Thoracic aorta (tissue), 2 donors: ENCODE measurements around the gene CHST14. TPM values are rescaled to one million over a fixed set of nuclear protein-coding genes. Genes with fewer than 3 reads are reported as not detected.

Experiments used
- ATAC-seq: fragments of 150-250 bp; one replicate; pipeline ENCODE4 v1.8.0; 2017; ENCODE audit warnings: low read depth; ENCODE audit not compliant: insufficient number of reproducible peaks, low FRiP score
- DNase-seq: peaks from one replicate; pipeline ENCODE4 v3.0.0-alpha.2; 2020; ENCODE audit warnings: low spot score
- H3K27ac ChIP-seq, 2 donors: fragments of 200-600 bp; sonication (generic); 1 replicate in 1 of 2; 2 replicates in 1 of 2; pipeline ENCODE4 v1.5.1; 2016; ENCODE audit warnings: mild to moderate bottlenecking in 2 of 2, moderate library complexity in 2 of 2
- H3K27me3 ChIP-seq: fragments of 200-600 bp; sonication (generic); replicated peaks from 2 replicates; pipeline ENCODE4 v1.6.0; 2016; ENCODE audit warnings: mild to moderate bottlenecking; ENCODE audit not compliant: insufficient read depth
- H3K36me3 ChIP-seq: fragments of 200-600 bp; sonication (generic); one replicate; pipeline ENCODE4 v1.5.1; 2016
- H3K4me1 ChIP-seq, 2 donors: fragments of 200-600 bp; sonication (generic); 1 replicate in 1 of 2; 2 replicates in 1 of 2; pipeline versions ENCODE4 v1.5.1 to v1.6.0; 2016; ENCODE audit warnings: low read depth in 2 of 2, mild to moderate bottlenecking in 1 of 2; ENCODE audit not compliant: control insufficient read depth in 1 of 2
- H3K4me3 ChIP-seq: fragments of 200-600 bp; sonication (generic); 2 replicates; pipeline ENCODE4 v1.5.1; 2016; ENCODE audit warnings: mild to moderate bottlenecking
- H3K9me3 ChIP-seq: fragments of 200-600 bp; sonication (generic); 2 replicates; pipeline ENCODE4 v1.5.1; 2016
- total RNA-seq, 2 donors: library from RNA; depleted of rRNA; stranded (reverse); fragments of >200 nt; gene quantifications; one replicate each; pipeline versions ENCODE4 v1.1.0 to v1.2.3, GENCODE V29; 2016
- TF ChIP-seq, protein P1 (sequence below): fragments of 200-600 bp; sonication (generic); IDR thresholded peaks from one replicate; pipeline ENCODE4 v1.5.1; 2019; ENCODE audit warnings: antibody characterized with exemption

Gene CHST14
- total RNA-seq, 2 donors from 2014 or later = 16.4 to 21.0 TPM

DNA sequence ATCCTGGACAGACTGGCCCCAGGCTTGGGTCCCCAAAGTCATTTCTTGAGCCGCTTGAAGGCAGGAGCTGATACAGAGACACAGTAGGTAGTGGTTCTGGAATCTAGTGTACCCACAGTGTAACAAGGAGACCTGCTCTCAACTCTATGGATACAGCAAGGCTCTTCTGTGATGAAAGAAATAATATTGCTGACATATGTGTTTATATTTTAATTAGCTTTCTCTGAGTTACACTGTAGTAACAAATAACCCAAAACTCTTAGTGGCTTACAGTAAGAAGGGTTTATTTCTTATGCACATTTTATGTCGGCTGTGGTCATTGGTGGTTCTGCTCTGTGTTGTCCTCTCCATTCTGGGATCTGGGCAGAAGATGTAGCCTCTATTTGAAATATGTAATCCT, 45.5 kb downstream of the CHST14 start:
- no peak for ATAC-seq

More for the DNA sequence above, 45.5 kb downstream of the CHST14 start:
- Histone ChIP-seq H3K27ac (no peak overlapping the region), H3K27me3 (no peaks in the 10 kb centered on the region), H3K4me1 (peaks cover 2 to 5% of the 10 kb centered on the region in 2 donors), H3K4me3 (no peak overlapping the region), H3K9me3 (no peaks in the 10 kb centered on the region), H3K36me3 (no peaks in the 10 kb centered on the region)
- DNase-seq = no peak
- TF ChIP-seq, protein P1, sequence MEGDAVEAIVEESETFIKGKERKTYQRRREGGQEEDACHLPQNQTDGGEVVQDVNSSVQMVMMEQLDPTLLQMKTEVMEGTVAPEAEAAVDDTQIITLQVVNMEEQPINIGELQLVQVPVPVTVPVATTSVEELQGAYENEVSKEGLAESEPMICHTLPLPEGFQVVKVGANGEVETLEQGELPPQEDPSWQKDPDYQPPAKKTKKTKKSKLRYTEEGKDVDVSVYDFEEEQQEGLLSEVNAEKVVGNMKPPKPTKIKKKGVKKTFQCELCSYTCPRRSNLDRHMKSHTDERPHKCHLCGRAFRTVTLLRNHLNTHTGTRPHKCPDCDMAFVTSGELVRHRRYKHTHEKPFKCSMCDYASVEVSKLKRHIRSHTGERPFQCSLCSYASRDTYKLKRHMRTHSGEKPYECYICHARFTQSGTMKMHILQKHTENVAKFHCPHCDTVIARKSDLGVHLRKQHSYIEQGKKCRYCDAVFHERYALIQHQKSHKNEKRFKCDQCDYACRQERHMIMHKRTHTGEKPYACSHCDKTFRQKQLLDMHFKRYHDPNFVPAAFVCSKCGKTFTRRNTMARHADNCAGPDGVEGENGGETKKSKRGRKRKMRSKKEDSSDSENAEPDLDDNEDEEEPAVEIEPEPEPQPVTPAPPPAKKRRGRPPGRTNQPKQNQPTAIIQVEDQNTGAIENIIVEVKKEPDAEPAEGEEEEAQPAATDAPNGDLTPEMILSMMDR = no peak

Other genes with a start within 250 kb of the CHST14 start
- gene PAK6, start 231.9 kb upstream of the CHST14 start, total RNA-seq = under 1 TPM; 0.68 to 0.78 TPM
- gene ANKRD63, start 187.9 kb upstream of the CHST14 start, total RNA-seq = not detected
- 10 to 100 TPM; 17.7 to 32.4 TPM for gene PLCB2, start 163.0 kb upstream of the CHST14 start, total RNA-seq
- gene INAFM2, start 147.3 kb upstream of the CHST14 start, total RNA-seq = 10 to 100 TPM; 63.8 to 79.2 TPM
- 10 to 100 TPM; 30.1 to 57.1 TPM for gene CCDC9B, start 130.0 kb upstream of the CHST14 start, total RNA-seq
- gene PHGR1, start 120.0 kb upstream of the CHST14 start, total RNA-seq = not detected
- gene DISP2, start 112.8 kb upstream of the CHST14 start, total RNA-seq = under 1 TPM; 0.21 to 0.54 TPM
- 1 to 10 TPM; 4.5 to 5.8 TPM for gene KNSTRN, start 88.3 kb upstream of the CHST14 start, total RNA-seq
- gene IVD, start 65.2 kb upstream of the CHST14 start, total RNA-seq = 10 to 100 TPM; 43.6 to 61.8 TPM
- 10 to 100 TPM; 10.7 to 14.0 TPM for gene BAHD1, start 30.0 kb upstream of the CHST14 start, total RNA-seq
- 10 to 100 TPM; 15.8 to 53.1 TPM for gene CCDC32, start 94.1 kb downstream of the CHST14 start, total RNA-seq
- 1 to 10 TPM; 9.6 to 9.8 TPM for gene RPUSD2, start 98.3 kb downstream of the CHST14 start, total RNA-seq
- 10 to 100 TPM in 1 of 2 donors, under 1 TPM in 1; 0.27 to 11.4 TPM for gene KNL1, start 123.3 kb downstream of the CHST14 start, total RNA-seq
- under 1 TPM in 1 of 2 donors, not detected in 1; 0.27 TPM for gene RAD51, start 224.2 kb downstream of the CHST14 start, total RNA-seq